SK-N-SH (cell line): ENCODE measurements around the gene FSHR.

Source experiments
- CTCF ChIP-seq: fragments of 200-600 bp; sonication (generic); IDR thresholded peaks from 2 replicates; pipeline ENCODE4 v1.6.1; 2017; ENCODE audit warnings: antibody characterized with exemption, mild to moderate bottlenecking, moderate library complexity
- EP300 ChIP-seq, 2 experiments: IDR thresholded peaks; 2 replicates each; pipeline versions ENCODE4 v1.4.0 to v1.6.1; 2012; ENCODE audit warnings: borderline replicate concordance in 1 of 2, low read depth in 1 of 2, low read length in 1 of 2
- EZH2phosphoT487 ChIP-seq: fragments of 200-600 bp; sonication (generic); IDR thresholded peaks from 2 replicates; pipeline ENCODE4 v1.6.1; 2017; ENCODE audit warnings: low read depth, mixed run types, mild to moderate bottlenecking, antibody characterized with exemption, moderate library complexity, borderline replicate concordance
- IRF3 ChIP-seq: fragments of 150-350 bp; IDR thresholded peaks from 2 replicates; pipeline ENCODE4 v1.6.1; 2016; ENCODE audit warnings: mild to moderate bottlenecking, low read depth, low read length
- JUND ChIP-seq: IDR thresholded peaks from 2 replicates; pipeline ENCODE4 v1.4.0; 2012
- MAX ChIP-seq: IDR thresholded peaks from 2 replicates; pipeline ENCODE4 v1.4.0; 2012; ENCODE audit warnings: low read depth
- MXI1 ChIP-seq: IDR thresholded peaks from 2 replicates; pipeline ENCODE4 v1.6.1; 2012; ENCODE audit warnings: mild to moderate bottlenecking, low read depth, low read length, improper control_type of control experiment
- NFIC ChIP-seq: IDR thresholded peaks from 2 replicates; pipeline ENCODE4 v1.4.0; 2012; ENCODE audit warnings: borderline replicate concordance
- NRF1 ChIP-seq: IDR thresholded peaks from 2 replicates; pipeline ENCODE4 v1.6.1; 2012; ENCODE audit warnings: low read depth, mild to moderate bottlenecking, low read length
- PBX3 ChIP-seq: IDR thresholded peaks from 2 replicates; pipeline ENCODE4; 2012
- RAD21 ChIP-seq: IDR thresholded peaks from 2 replicates; pipeline ENCODE4 v1.6.1; 2012; ENCODE audit warnings: mild to moderate bottlenecking, low read length
- USF1 ChIP-seq: IDR thresholded peaks from 2 replicates; pipeline ENCODE4 v1.4.0; 2012; ENCODE audit warnings: low read depth, borderline replicate concordance
- USF2 ChIP-seq: fragments of 150-350 bp; IDR thresholded peaks from 2 replicates; pipeline ENCODE4 v1.6.1; 2017; ENCODE audit warnings: antibody characterized with exemption, low read length, low read depth, borderline replicate concordance

GRCh38 chr2:49178656-49179055 lies 24.3 kb upstream of the FSHR start:
- TF ChIP-seq JUND (no peak), CTCF (no peak), NRF1 (no peak), EZH2phosphoT487 (no peak), USF1 (no peak), MXI1 (no peak), RAD21 (no peak), USF2 (no peak), MAX (no peak), IRF3 (no peak), EP300 (IDR thresholded peaks at IDR 0.05; ENCODE audit: borderline replicate concordance in 1 of 2, low read depth in 1 of 2, low read length in 1 of 2) (no peak), NFIC (no peak), PBX3 (no peak)
